IPS DF 19.7 (cell line): ENCODE data around the gene TMEM163.
A peak's percentile ranks its signal among the peaks of the same experiment; 100 is the strongest.
"Not testable (repeated sequence)": the region's sequence is repeated elsewhere in the genome, so short reads cannot be mapped to it uniquely, and the experiment has no call there.

Source experiments
- DNase-seq: peaks from one replicate; pipeline ENCODE4 v3.0.0-alpha.2; 2013; ENCODE audit warnings: low read depth, low spot score

The TMEM163 gene

DNA sequence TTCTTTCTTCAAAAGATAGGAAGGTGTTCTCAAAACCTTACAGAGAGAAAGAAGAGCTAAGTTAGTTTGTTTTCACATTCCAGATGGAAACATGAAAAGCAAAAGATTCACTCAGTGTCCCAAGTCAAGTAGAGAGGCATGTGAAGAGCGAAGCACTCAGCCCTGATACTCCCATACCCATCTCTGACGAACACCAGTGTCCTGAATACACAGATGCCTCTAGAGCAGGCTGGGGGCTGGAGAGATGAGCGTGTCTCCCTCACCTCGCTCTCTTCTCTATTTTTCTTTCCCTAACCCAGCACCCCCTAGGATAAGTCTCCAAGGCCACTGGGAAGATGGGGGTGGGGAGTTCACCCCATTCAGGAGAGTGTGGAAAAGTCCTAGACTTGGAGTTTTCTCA, 227.8 kb downstream of the TMEM163 start:
- no peak for DNase-seq

DNA sequence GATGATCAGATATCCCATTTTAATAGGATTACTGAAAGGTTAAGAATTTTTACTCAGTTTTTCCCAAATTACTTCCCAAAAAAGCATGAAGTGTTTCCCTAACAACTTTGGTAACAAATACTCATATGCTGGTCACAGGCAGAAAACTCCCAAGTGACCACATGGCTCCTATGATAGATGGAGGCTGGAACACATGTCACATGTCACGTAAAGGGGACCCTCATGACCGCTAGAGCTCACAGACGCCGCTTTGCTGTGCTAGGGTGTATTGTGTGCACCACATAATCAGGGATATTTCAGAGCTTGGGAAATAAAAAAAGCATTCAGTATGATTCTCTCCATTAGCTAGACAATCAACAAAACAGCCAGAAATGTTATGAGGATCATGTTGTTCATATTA, 228.2 kb downstream of the TMEM163 start:
- no peak for DNase-seq

DNA sequence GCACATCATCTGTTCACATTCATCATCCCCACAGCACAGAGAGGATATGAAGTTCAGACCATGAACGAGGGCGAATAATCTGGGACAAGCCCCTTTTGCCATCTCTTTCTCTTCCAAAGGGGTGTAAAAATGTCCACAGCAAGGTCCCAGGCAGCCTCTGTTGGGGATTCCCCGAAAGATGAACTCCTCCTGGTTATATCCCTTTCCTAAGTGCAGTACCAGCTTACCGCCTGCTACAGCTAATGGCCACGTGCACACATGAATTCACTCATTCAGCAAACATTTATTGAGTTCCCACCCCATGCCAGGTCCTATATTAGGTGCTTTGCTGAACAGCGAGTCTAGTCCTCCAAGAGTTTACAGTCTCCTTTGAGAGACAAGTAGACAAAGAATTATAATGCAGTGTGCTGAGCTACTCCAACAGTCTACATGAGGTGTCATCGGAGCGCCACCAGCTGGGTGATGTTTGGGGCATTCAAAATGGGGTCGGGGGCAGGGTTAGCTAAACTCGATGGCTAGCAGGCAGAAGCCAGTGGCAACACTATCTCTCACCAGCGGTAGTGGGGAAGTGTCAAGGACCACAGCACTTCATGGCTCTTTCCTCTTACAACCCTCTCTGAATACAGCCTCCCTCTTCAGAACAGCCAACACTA, 228.9 kb downstream of the TMEM163 start:
- no peak for DNase-seq

DNA sequence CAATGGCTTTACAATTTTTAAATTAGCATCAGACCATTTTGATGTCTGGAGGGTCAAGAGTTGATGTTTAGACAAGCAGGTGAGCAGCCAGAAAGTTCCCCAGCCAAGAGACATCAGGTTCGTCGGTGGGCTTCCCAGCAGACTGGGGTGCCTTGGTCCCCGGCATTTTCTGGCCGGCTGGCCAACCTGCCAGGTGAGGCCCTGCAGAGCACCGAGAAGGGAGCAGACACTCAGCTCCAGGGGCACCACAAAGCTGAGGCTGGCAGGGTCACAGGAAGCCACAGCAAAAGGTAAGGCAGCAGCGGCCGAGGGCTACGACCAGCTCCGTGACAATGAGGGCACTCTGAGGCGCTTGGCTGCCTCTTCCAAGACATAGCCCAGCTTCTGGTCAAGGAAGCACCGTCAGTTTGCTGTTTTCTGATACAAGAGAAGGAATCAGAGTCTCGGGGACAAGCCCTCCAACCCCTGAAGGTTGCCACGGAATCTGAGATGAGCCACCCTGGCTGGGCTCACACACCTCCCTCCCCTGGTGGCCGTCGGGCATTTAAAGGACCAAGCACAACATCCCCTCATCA, 235.9 kb downstream of the TMEM163 start:
- DNase-seq, result no peak

DNA sequence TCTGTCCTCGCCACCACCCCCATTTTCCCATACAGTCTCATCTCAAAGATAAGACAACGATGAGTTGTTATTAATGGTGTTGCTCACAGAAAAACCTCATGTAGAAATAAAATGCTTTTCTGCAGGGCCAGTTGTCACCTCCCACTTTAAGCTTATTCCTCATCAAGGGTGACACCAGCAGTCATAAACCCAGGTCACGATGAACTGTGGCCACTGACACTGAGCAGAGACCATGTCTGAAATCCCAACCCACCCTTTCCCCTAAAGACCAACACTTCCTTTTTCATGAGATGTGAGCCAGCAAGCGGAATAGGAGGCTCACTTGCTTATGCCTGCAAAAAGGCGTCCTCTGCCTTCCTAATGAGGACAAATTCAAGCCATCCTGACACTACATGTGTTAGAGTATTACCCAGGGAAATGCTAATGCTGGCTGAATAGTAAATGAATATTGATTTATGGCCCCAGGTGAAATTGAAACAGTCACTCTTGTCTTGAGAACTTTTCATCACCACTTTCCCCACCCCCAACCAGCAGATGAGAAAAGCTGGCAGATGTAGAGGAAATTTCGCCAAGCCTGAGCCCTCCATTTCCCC, 236.6 kb downstream of the TMEM163 start:
- no peak for DNase-seq

DNA sequence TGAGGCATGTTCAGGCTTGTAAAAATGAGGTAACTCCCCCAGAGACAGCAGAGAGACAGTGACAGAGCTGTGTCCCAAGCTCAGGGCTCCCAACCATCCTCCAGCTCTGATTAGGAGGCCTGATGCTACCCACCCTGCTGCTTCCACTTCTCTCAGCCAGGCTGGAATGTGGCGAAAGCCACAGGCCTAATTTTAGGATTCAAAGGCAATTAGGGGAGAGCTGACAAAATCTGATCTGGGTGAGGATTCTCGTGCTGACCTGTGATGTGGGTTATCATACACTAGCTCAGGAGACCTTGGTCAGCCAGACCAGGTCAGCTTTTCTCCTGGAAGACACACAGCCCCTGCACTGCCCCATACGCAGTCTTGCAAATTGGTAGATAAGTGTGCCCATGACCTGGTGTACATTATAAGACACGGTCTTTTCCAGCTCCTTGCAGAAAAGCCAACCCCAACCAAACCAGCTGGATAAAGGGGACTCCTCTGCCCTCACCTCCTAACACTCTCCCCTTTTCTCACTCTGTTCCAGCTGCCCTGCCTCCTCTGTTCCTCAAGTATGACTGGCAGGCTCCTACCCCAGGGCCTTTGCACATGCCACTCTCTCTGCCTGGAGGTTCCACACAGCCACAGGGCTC, 239.0 kb downstream of the TMEM163 start:
- no peak for DNase-seq

DNA sequence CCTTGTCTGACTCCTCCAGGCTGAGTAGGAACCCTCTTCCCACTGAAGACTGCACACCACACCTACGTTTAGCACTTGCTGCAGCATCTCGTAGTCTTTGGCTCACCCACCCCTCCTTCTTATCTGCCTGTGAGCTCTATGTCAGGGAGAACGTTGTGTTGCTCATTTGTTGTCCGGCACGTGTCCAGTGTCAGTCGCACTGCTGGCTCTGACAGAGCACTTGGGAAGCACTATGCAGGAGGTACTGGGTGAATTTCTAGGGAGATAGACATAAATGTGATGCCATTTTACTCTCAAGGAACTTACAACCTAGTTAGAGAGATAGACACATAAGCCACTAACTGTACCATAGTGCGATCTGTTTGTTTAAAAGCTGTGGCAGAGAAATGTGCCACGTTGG, 241.8 kb downstream of the TMEM163 start:
- not testable (repeated sequence) for DNase-seq

DNA sequence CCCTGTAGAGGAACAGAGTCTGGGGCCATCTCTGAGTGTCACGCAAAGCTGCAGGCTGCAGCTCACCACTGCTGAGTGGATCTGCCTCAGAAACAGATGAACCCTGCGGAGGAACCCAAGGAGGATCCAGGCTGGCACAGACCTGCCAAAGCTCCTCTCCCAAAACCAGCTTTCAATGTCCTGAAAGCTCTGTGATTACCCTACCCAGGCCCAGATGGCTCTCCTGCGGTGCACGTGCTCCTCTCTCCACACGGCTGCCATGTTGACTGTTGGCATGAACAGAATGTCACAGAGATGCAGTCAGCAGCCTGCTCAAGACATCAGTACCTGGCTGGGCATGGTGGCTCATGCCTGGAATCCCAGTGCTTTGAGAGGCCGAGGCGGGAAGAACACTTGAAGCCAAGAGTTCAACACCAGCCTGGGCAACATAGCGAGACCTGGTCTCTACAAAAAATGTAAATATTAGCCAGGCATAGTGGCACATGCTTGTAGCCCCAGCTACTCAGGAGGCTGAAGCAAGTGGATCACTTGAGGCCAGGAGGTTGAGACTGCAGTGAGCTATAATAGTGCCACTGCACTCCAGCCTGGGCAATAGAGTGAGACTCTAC, 248.1 kb downstream of the TMEM163 start:
- no peak for DNase-seq

DNA sequence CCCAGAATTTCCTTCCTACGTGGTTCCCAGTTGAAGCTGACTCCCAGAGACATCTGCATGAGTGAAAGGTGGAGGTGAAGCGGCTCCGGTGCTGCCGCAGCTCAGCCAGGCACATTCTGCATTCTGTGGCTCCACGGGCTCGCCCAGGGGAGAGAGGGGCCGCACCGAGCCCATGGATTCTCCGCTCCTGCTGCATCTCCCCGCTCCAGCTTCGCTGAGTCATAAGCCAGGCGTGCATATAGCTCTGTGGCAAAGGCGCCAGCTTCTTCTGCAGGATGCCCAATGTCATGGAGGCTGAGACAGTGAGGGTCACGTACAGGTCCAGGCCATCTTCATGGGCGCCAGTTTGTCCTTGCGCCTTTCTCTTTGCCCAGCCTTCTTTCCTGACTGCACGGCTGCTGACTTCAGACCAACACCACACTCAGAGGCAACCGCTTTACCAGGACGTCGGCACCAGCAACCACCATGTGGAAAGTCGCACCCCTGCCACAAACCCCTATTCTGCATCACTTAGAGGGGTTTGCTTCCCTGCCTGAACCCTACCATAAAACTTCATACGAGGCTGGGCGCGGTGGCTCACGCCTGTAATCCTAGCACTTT, 249.2 kb downstream of the TMEM163 start:
- no peak for DNase-seq

DNA sequence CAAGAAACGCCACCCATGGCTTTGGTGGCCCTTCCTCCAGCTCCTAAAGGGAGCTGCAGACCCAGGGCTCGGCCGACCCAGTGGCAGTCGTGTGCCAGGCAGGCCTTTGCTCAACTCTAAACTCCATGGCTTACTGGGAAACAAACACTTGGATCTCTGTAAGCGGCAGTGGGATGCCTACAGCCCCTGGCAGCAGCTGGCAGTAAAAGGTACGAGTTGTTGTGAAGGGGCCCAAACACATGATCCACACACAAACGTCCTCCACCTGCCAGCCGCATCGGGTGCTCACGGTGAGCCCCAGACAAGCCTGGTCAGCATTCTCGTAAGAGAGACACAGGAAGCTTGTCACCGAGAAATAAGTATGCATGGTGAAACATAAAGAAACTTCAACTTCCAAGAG, 250.0 kb downstream of the TMEM163 start:
- no peak for DNase-seq

DNA sequence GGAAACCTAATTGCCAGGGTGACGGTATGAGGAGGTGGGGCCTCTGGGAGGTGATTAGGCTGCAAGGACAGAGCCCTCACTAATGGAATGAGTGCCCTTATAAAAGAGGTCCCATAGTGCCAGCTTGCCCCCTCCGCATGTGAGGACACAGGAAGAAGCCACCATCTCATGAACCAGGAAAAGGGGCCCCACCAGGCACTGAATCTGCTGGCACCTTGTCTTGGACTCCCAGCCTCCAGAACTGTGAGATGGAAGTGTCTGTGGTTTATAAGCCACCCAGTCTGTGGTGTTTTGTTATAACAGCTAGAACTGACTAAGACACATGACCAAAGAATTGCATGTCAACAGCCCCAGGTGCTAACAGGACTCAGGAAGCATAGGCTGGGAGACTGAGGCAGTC, 250.6 kb downstream of the TMEM163 start:
- no peak for DNase-seq

DNA sequence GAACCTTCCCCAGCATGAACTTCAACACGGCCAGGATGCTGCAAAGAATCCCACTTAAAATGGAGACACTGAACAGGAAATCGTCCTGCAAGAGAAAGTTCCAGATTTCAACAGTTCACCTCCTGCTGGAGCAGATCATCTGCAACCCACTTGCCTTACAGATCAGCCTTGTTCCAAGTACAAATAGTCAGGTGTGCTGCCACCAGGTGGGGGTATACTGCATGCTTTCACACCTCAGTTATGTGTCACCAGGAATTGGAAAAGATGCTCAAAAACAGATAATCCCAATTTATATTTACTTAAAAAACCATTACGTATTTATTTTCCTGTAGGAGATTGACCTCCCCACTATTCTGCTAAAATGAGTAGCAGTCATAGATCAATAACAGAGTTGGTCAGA, 252.7 kb downstream of the TMEM163 start:
- peak; percentile 35 for DNase-seq

DNA sequence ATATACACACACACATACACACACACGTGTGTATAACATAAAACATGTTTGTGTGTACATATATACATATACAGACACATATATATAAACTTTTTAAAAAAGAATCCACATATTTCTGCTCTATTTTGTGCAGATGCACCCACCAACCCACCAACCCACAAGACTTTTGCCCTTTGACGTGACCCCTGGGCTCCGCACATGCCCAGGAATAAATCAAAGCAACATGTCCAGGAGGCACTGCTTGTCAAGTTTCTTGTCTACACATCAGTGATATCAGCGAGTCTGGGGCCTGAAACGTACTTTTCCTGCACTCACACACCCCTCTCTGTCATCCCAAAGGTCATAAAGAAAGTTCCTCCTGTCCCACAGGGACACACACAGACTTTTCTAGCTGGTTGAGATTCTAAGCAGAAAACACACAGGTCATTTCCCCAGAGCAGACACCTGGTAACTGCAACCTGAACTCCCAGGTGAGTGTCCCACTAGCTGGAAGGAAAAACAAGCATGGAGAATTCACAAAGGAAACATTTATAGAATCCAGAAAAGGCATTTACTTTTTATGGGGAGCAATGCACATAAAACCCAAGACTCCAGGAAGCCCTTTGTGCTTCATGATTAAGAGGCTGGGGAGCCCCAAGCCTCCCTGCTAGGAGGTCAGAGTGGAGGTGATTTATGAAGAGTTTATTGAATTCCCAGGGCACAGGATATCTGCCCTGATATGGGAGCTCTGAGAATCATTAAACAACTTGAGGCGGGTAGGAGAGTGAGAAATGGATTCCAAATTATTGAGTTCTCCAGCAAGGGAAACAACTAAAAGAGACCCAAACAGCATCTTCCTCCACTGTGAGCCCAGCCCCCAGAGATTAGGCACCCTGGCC, 253.3 kb downstream of the TMEM163 start:
- DNase-seq, result no peak

DNA sequence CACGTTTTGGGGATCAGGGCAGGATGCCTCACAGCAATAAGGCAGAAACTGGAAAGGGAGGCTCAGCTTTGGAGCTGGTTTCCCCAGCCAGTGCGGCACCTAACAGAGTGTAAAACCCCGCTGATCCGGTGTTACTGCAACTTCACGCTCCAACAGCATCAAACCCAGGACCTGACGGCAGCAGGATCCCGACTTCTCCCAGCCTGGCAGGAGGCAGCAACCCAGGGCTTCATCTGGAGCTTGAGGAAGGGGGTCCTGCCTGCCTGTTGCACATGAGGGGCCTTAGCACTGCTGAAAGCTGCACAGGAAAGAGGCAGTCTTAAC, 255.1 kb downstream of the TMEM163 start:
- no peak for DNase-seq

DNA sequence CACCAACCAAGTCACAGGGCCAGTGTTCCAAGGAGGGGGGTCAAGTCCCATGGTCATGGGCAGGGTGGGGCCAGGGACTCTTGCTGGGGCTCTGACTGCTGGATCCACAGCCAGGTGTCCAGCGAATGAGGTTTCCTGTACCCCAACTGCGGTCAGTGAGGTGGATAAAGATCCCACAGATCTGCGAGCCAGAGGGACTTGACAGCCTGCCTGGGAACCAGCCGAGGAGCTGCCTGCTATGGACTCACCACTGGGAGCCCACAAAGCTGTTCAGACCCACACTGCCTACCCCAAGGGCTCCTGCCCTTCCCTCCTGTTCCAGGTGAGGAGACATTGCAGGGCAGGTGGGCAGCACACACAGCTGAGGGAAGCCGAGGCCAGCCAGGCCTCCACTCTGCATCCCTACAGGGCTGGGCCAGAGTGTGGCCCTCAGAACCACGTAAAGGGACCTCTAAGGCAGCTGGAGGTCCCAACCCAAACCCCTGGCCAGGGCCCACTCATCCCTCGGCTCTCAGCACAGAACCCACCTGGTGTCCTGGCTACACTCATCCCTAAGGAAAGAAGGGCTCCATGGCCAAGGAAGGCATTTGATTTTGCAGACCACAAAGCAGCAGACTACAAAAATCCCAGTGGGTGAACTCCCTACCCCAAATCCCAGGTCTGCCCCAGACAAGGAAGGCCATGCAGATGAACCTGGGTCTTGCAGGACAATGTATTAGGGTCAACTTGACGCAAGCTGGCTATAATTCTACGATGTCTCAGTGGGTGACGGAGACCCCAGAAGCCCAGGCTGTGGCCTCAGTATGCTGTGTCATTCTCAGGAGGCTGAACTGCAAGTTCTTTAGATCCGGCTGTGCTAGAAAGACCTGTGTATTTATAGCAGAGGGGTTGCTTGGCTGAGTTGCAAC, 255.8 kb downstream of the TMEM163 start:
- DNase-seq, result no peak

DNA sequence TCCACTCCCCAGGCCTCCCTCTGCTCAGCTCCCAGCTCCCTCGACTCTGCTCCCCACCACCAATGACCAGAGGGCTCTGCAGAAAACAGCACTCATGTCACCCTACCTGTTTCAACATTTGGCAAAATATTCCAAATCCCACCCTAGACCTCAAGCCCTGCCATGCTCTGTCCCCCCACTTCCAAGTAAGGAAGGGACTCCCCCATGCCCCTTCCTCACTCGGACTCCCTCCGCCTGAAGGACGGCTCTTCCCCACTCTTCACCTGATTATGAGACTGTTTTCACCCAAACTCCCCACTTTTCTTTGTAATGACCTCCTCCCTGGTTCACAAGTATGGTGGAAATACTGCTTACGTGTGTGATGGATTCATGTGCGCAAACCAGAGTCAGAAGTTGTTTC, 256.5 kb downstream of the TMEM163 start:
- no peak for DNase-seq

DNA sequence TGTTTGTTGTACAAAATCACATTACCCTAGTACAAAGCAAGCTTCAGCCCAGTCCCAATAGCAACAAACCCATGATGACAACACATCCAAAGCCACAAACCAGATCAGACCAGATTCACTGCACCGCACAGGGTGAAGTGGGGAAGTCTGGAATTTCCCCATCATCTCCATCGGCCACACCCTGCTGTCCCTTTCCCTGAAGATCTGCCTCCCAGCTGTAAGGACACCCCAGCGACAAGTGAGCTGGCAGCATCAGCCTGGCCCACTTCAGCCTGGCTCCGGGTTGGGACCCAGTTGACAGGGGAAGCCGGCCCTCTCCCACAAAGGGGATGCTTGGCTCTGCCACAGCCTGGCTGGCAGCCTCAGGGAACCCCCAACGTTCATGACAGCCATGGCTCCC, 257.3 kb downstream of the TMEM163 start:
- DNase-seq, result no peak

DNA sequence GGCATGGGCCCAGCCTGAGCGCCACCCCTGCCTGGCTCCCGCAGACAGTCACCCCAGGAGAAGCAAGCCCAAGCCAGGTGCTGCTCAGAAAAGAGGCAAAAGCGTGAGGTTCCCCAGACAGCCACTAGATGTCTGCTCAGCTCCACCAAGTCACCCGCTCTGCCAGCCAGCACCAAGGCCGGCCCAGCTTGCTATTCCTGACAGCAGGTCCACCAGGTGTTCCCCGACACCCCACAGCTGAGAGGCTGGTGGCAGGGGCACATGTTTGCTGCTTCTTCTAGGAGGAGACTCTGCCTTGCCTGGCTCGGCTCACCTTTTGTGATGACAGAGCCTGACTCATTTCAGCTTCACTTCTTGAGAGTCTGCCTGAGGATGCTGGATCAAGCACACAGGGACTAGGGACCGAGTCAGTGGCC, 258.2 kb downstream of the TMEM163 start:
- peak; percentile 38 for DNase-seq

DNA sequence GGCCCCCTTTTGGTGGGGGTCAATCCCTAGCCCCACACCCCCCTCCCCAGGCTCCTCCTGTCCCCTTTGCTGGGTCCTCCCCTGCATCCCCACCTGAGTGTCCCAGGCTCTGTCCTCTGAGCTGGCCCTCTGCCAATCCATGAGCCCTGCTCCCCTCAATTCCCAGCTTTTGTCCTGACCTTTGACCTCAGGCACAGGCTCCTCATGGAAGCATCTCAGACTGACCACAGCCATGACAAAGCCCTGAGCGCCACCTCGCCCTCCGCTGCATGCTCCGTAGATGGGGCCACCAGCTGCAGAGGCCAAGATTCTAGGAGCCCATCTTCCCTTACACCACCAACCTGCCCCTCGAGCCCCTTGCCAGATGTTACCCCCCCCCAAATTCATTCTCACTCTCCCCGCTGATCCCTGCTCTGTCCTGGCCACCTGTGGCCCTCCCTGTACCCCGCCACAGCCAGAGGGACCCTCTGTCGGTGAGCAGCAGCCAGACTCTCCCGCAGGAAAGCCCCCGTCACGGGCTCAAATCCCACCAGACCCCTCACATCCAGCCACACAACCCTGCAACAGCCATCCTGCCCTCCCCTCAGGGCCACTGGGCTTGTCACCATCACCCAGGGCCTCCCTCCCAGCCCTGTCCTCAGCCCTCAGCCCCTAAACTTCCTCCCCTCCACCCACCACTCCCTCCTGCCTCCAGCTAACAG, 258.9 kb downstream of the TMEM163 start:
- no peak for DNase-seq

DNA sequence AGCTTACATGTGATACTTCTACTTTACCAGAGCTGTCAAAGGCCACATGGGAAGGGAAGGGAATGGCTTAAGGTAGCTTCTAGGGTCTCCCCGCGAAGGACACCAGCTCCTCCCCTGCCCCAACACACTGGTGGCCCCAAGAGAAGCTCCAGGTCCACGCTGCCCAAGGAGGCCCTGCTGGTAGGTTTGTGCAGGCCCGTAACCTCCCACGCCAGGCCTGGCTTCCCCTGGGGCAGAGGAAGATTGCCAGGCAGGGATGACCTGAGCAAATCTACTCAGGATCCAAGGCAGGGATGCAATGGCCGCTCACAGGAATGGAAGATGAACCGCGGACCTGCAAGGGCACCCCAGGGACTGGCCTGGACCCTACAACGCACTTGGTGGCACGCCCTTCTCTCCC, 259.9 kb downstream of the TMEM163 start:
- DNase-seq, result no peak
